Fibroblast of lung (primary cell): Measurements from ENCODE around the gene TIMM13. TPM values are rescaled to one million over a fixed set of nuclear protein-coding genes. Genes with fewer than 3 reads are reported as not detected.
"Not testable (repeated sequence)": the region's sequence is repeated elsewhere in the genome, so short reads cannot be mapped to it uniquely, and the experiment has no call there.

Source experiments
- DNase-seq, 2 donors: peaks; one replicate each; pipeline versions ENCODE4 v3.0.0 to v3.0.0-alpha.2; 2010; ENCODE audit warnings: low read depth in 2 of 2
- H2AFZ ChIP-seq: 2 replicates; pipeline ENCODE4 v1.5.1; 2012; ENCODE audit warnings: low read length, control low read depth, inconsistent platforms
- H3K27ac ChIP-seq: 2 replicates; pipeline ENCODE4 v1.5.1; 2011; ENCODE audit warnings: low read length, control low read depth; ENCODE audit not compliant: insufficient read depth
- H3K27me3 ChIP-seq: 2 replicates; pipeline ENCODE4 v1.5.1; 2011; ENCODE audit warnings: mild to moderate bottlenecking, low read length; ENCODE audit not compliant: control insufficient read depth, insufficient read depth
- H3K36me3 ChIP-seq: 2 replicates; pipeline ENCODE4 v1.5.1; 2011; ENCODE audit warnings: low read length; ENCODE audit not compliant: control insufficient read depth, insufficient read depth
- H3K4me1 ChIP-seq: 2 replicates; pipeline ENCODE4 v1.5.1; 2011; ENCODE audit warnings: low read length; ENCODE audit not compliant: control insufficient read depth, insufficient read depth; ENCODE audit errors: extremely low read depth
- H3K4me2 ChIP-seq: 2 replicates; pipeline ENCODE4 v1.5.1; 2011; ENCODE audit warnings: low read length, control low read depth; ENCODE audit not compliant: insufficient read depth; ENCODE audit errors: extremely low read depth
- H3K4me3 ChIP-seq, 4 experiments: fragments of 200-600 bp in 1 of 4; sonication (generic) in 1 of 4; replicated peaks in 1 of 4; 2 replicates each; pipeline ENCODE4 v1.5.1; 2011 to 2016; ENCODE audit warnings: low read length in 4 of 4, low read depth in 3 of 4, mild to moderate bottlenecking in 3 of 4, control low read depth in 2 of 4, inconsistent platforms in 1 of 4, mixed read lengths in 1 of 4; ENCODE audit not compliant: insufficient read depth in 1 of 4; ENCODE audit errors: control extremely low read depth in 1 of 4
- H3K79me2 ChIP-seq: 2 replicates; pipeline ENCODE4 v1.5.1; 2012; ENCODE audit warnings: mild to moderate bottlenecking, low read length, inconsistent platforms; ENCODE audit not compliant: control insufficient read depth, insufficient read depth
- H3K9ac ChIP-seq: 2 replicates; pipeline ENCODE4 v1.5.1; 2011; ENCODE audit warnings: mild to moderate bottlenecking, low read length, control low read depth; ENCODE audit not compliant: insufficient read depth
- H3K9me3 ChIP-seq: 2 replicates; pipeline ENCODE4 v1.5.1; 2012; ENCODE audit warnings: low read depth, low read length; ENCODE audit not compliant: control insufficient read depth, insufficient read depth
- H4K20me1 ChIP-seq: 2 replicates; pipeline ENCODE4 v1.5.1; 2011; ENCODE audit warnings: low read length; ENCODE audit not compliant: control insufficient read depth, insufficient read depth; ENCODE audit errors: extremely low read depth
- CTCF ChIP-seq, 2 donors: IDR thresholded peaks in 1 of 2; conservative IDR thresholded peaks in 1 of 2; 1 replicate in 1 of 2; 2 replicates in 1 of 2; pipeline ENCODE4 v1.5.1; 2011 to 2012; ENCODE audit warnings: low read length in 2 of 2, control low read depth in 1 of 2, inconsistent platforms in 1 of 2, low read depth in 1 of 2, mild to moderate bottlenecking in 1 of 2
- EZH2 ChIP-seq: IDR thresholded peaks from 2 replicates; pipeline ENCODE4 v1.5.1; 2012; ENCODE audit warnings: low read length, control low read depth, mild to moderate bottlenecking; ENCODE audit errors: missing control alignments
- polyA plus RNA-seq, 2 donors: library from polyadenylated mRNA; depleted of rRNA in 1 of 2; stranded (reverse) in 1 of 2; unstranded in 1 of 2; fragments of >200 nt; gene quantifications; 2 replicates each; pipeline ENCODE4 v1.2.1, GENCODE V29; 2011 to 2012; ENCODE audit warnings: missing spikeins in 1 of 2
- total RNA-seq: library from RNA; depleted of rRNA; stranded (reverse); fragments of >200 nt; gene quantifications from 2 replicates; pipeline ENCODE4 v1.2.1, GENCODE V29; 2014

The TIMM13 gene
- total and polyA plus RNA-seq, 2 donors (not counting 1 experiment from before 2014, with no cell fraction given): 14.1 to 27.6 TPM

- no peak for DNase-seq
- Histone ChIP-seq H3K79me2 (peaks cover 16% of the 10 kb centered on the region), H3K9ac (no peak overlapping the region), H3K9me3 (no peaks in the 10 kb centered on the region), H3K4me2 (no peak overlapping the region), H3K4me3 (no peak overlapping the region), H3K27me3 (no peaks in the 10 kb centered on the region), H2AFZ (no peak overlapping the region), H3K27ac (no peak overlapping the region), H3K36me3 (no peaks in the 10 kb centered on the region), H3K4me1 (peaks cover 3% of the 10 kb centered on the region), H4K20me1 (no peaks in the 10 kb centered on the region)
- TF ChIP-seq CTCF (conservative IDR thresholded peaks at IDR 0.05 in 1 of 2, IDR thresholded peaks at IDR 0.05 in 1 of 2; ENCODE audit: low read depth in 1 of 2, low read length in 2 of 2) (no peak), EZH2 (no peak)
Observed at GRCh38 chr19:2460245-2460644, 32.9 kb upstream of the TIMM13 start.

GRCh38 chr19:2458776-2459175 lies 31.4 kb upstream of the TIMM13 start:
- not testable (repeated sequence) for H3K9ac ChIP-seq, H3K4me2 ChIP-seq, DNase-seq, H3K27me3 ChIP-seq, H3K9me3 ChIP-seq, H3K27ac ChIP-seq, H3K4me3 ChIP-seq, H3K4me1 ChIP-seq, H2AFZ ChIP-seq, H4K20me1 ChIP-seq, H3K36me3 ChIP-seq
- H3K79me2 ChIP-seq: peaks cover 31% of the 10 kb centered on the region

- Histone ChIP-seq H3K27ac (no peak overlapping the region), H3K4me1 (peaks cover 3% of the 10 kb centered on the region), H3K36me3 (no peaks in the 10 kb centered on the region), H4K20me1 (no peaks in the 10 kb centered on the region), H3K27me3 (no peaks in the 10 kb centered on the region), H3K9me3 (no peaks in the 10 kb centered on the region), H3K4me2 (no peak overlapping the region), H2AFZ (no peak overlapping the region), H3K79me2 (peaks cover 38% of the 10 kb centered on the region), H3K4me3 (no peak overlapping the region), H3K9ac (no peak overlapping the region)
- no peak for TF ChIP-seq EZH2
- TF ChIP-seq CTCF (conservative IDR thresholded peaks at IDR 0.05 in 1 of 2, IDR thresholded peaks at IDR 0.05 in 1 of 2; ENCODE audit: low read depth in 1 of 2, low read length in 2 of 2): no peak
- no peak for DNase-seq
Observed at GRCh38 chr19:2458054-2458453, 30.7 kb upstream of the TIMM13 start.
